Measurements from ENCODE around the gene PTPN4.

The PTPN4 gene

GRCh38 chr2:119759451-119760236 lies at the start of gene PTPN4:
Gene PTPN4, plus strand, starts transcription at chr2:119759922. Its CDS starts 49,932 bp downstream, at chr2:119809854.
- no peak for TF ChIP-seq CTCF (conservative IDR thresholded peaks at IDR 0.05; ENCODE audit: low read depth, low read length)
- DNase-seq (ENCODE audit: low read depth) = peak; percentile 98
- peak within 1 kb of the TSS; percentile 83 for H3K4me3 ChIP-seq (ENCODE audit: low read depth, low read length)

GRCh38 chr2:119710281-119710680 lies 49.4 kb upstream of the PTPN4 start:
- no peak for DNase-seq (ENCODE audit: low read depth)
- no peak overlapping the region for H3K4me3 ChIP-seq (ENCODE audit: low read depth, low read length)
- TF ChIP-seq CTCF (conservative IDR thresholded peaks at IDR 0.05; ENCODE audit: low read depth, low read length) = no peak

- TF ChIP-seq CTCF (conservative IDR thresholded peaks at IDR 0.05; ENCODE audit: low read depth, low read length) = no peak
- DNase-seq (ENCODE audit: low read depth) = no peak
- H3K4me3 ChIP-seq (ENCODE audit: low read depth, low read length) = no peak overlapping the region
These were observed 48.4 kb upstream of the PTPN4 start for GRCh38 chr2:119711352-119711751.

GRCh38 chr2:119712571-119712970 lies 47.2 kb upstream of the PTPN4 start:
- DNase-seq (ENCODE audit: low read depth) = no peak
- no peak for TF ChIP-seq CTCF (conservative IDR thresholded peaks at IDR 0.05; ENCODE audit: low read depth, low read length)
- H3K4me3 ChIP-seq (ENCODE audit: low read depth, low read length) = no peak overlapping the region

GRCh38 chr2:119713819-119714490 lies 45.8 kb upstream of the PTPN4 start:
- DNase-seq (ENCODE audit: low read depth) = peak; percentile 28
- TF ChIP-seq CTCF (conservative IDR thresholded peaks at IDR 0.05; ENCODE audit: low read depth, low read length) = no peak
- H3K4me3 ChIP-seq (ENCODE audit: low read depth, low read length) = no peak overlapping the region

GRCh38 chr2:119715409-119716283 lies 44.1 kb upstream of the PTPN4 start:
- TF ChIP-seq CTCF (conservative IDR thresholded peaks at IDR 0.05; ENCODE audit: low read depth, low read length) = no peak
- no peak overlapping the region for H3K4me3 ChIP-seq (ENCODE audit: low read depth, low read length)
- no peak for DNase-seq (ENCODE audit: low read depth)

Measured in choroid plexus epithelial cell (primary cell).